Tibial nerve (tissue), 3 donors: ENCODE data around the gene ZNF329.

Experiments used
- POLR2A ChIP-seq, 2 donors: fragments of 450-650 bp; IDR thresholded peaks; one replicate each; pipeline ENCODE4 v1.6.1; 2017; ENCODE audit warnings: antibody characterized with exemption in 2 of 2, mild to moderate bottlenecking in 2 of 2, moderate library complexity in 2 of 2
- TF ChIP-seq, protein P1 (sequence below), 5 experiments: fragments of 200-600 bp in 3 of 5; fragments of 450-650 bp in 2 of 5; sonication (generic) in 3 of 5; IDR thresholded peaks; one replicate each; pipeline ENCODE4 v1.5.1; 2016 to 2019; ENCODE audit warnings: antibody characterized with exemption in 5 of 5, mild to moderate bottlenecking in 3 of 5, moderate library complexity in 2 of 5

- no peak for TF ChIP-seq POLR2A (IDR thresholded peaks at IDR 0.05)
- TF ChIP-seq, protein P1, sequence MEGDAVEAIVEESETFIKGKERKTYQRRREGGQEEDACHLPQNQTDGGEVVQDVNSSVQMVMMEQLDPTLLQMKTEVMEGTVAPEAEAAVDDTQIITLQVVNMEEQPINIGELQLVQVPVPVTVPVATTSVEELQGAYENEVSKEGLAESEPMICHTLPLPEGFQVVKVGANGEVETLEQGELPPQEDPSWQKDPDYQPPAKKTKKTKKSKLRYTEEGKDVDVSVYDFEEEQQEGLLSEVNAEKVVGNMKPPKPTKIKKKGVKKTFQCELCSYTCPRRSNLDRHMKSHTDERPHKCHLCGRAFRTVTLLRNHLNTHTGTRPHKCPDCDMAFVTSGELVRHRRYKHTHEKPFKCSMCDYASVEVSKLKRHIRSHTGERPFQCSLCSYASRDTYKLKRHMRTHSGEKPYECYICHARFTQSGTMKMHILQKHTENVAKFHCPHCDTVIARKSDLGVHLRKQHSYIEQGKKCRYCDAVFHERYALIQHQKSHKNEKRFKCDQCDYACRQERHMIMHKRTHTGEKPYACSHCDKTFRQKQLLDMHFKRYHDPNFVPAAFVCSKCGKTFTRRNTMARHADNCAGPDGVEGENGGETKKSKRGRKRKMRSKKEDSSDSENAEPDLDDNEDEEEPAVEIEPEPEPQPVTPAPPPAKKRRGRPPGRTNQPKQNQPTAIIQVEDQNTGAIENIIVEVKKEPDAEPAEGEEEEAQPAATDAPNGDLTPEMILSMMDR (IDR thresholded peaks at IDR 0.05) = no peak
These were observed 42.6 kb downstream of the ZNF329 start for GRCh38 chr19:58107778-58108545.
